Measurements from ENCODE around the gene GSG1L. TPM values are rescaled to one million over a fixed set of nuclear protein-coding genes. Genes with fewer than 3 reads are reported as not detected.
"Not testable (repeated sequence)": the region's sequence is repeated elsewhere in the genome, so short reads cannot be mapped to it uniquely, and the experiment has no call there.

Gene GSG1L
- polyA plus RNA-seq, 1 donor, result 3.2 TPM

- DNase-seq, result no peak
Measured at GRCh38 chr16:27980076-27980775, 83.3 kb downstream of the GSG1L start.

DNA sequence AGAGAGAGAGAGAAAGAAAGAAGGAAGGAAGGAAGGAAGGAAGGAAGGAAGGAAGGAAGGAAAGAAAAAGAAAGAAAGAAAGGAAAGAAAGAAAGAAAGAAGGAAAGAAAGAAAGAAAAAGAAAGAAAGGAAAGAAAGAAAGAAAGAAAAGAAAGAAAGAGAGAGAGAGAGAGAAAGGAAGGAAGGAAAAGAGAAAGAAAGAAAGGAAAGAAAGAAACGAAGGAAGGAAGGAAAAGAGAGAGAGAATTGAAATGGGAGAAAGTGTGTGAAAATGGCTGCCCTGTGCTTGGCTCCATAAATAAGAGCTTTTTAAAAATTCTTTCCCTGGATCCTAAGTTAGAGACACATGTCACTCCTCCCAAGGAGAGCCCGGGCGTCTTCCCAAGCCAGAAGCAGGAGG lies 83.8 kb downstream of the GSG1L start:
- DNase-seq, result not testable (repeated sequence)

- DNase-seq, result no peak
Measured at GRCh38 chr16:27978876-27979275, 84.6 kb downstream of the GSG1L start.

- DNase-seq, result peak; percentile 37
Measured at GRCh38 chr16:27977966-27978365, 85.5 kb downstream of the GSG1L start.

GRCh38 chr16:27976990-27977389 lies 86.5 kb downstream of the GSG1L start:
- no peak for DNase-seq

DNA sequence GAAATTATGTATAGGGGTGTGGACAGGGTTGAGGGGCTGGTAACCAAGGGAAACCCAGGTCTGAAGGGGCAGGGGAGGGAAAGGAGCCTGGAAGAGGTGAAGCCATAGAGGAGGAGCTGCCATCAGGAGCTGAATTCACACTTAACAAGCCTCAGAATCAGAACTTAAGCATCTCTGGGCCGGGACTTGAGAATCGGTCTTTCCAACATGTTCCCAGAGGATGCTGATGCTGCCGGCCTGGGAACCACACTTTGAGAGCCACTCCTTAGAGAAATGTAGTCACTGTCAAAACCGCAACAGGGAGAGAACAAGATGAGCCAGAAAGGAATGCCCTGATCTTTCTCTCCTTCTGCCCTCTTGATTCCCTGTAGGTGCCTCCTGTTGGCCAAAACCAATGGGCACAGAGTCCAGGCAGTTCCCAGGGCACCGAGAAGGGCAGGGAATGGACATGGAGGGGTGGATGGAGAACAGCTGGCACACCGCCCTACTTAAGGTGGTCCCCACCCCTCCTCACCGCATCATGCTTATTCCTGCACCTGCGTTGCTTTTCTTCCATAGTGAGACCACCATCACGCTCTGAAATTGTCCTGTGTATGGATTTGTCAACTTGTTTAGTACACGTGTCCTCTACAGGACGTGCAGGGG lies 88.5 kb downstream of the GSG1L start:
- DNase-seq, result no peak

- no peak for DNase-seq
Measured at GRCh38 chr16:27973678-27974077, 89.8 kb downstream of the GSG1L start.

- peak; percentile 23 for DNase-seq
Measured at GRCh38 chr16:27972500-27972899, 91.0 kb downstream of the GSG1L start.

DNA sequence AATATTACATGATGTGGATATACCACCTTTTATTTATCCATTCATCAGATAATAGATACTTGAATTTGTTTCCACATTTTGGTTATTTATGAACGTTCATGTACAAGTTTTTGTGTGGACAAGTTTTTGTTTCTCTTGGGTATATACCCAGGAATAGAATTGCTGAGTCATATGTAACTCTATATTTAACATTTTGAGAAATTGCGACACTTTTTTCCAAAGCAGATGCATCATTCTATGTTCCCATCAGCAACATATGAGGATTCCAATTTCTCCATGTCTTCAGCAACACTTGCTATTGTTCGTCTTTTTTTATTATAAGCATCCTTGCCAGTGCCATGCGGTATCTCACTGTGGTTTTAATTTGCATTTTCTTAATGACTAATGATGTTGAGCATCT lies 93.9 kb downstream of the GSG1L start:
- no peak for DNase-seq

- DNase-seq, result no peak
Measured at GRCh38 chr16:27967169-27967568, 96.3 kb downstream of the GSG1L start.

DNA sequence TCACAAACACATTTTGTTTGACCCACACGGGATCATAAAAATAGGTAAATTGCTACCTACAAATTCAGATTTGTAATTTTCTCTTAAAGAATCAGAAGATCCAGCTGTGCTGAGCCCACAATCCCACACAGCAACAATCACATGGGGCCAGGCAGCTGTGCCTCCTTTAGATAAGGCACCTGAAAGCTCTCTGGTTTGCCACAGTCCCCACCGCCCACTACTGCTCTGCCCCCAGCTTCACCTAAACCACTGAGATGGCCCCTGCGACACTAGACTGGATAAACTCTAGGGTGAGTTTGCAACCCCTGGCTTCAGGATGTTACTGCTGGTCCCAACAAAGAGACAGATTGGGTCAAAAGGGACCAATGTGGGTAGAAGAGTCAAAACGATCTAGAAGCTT lies 96.8 kb downstream of the GSG1L start:
- no peak for DNase-seq

DNA sequence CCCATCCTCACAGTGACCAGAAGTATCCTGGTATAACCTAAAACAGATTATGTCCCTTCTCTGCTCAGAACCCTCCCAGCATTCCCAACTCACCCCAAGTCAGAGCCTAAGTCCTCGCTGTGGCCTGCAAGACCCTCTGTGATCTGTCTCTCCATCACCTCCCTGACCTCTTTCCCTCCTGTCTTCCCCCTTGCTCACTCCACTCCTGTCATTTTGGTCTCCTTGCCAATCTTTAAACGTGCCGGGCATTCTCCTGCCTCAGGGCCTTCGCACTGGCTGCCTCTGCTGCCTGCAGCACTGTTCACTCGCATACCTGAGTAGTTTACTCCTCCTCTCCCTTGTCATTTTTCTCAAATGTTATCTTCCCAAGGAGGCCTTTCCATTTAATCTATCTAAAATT lies 97.7 kb downstream of the GSG1L start:
- no peak for DNase-seq

- no peak for DNase-seq
Measured at GRCh38 chr16:27963471-27963965, 100.0 kb downstream of the GSG1L start.

- DNase-seq, result no peak
Measured at GRCh38 chr16:27962197-27962596, 101.3 kb downstream of the GSG1L start.

DNA sequence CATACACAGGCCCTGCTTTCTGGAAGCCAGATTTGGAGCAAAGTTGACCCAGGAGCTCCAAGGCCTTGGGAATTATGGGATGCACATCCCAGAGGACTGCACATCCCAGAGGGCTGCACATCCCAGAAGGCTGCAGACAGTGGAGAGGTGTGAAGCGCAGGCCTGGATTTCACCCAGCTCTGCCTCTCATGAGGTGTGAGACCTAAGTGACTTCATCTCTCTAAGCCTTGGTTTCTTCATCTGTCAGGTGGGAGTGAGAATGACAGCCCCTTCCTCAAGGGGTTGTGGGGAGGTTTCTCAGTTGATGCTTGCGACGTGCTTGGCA lies 102.3 kb downstream of the GSG1L start:
- no peak for DNase-seq

GRCh38 chr16:27960619-27961295 lies 102.8 kb downstream of the GSG1L start:
- no peak for DNase-seq

- DNase-seq, result no peak
Measured at GRCh38 chr16:27959914-27960313, 103.6 kb downstream of the GSG1L start.

DNA sequence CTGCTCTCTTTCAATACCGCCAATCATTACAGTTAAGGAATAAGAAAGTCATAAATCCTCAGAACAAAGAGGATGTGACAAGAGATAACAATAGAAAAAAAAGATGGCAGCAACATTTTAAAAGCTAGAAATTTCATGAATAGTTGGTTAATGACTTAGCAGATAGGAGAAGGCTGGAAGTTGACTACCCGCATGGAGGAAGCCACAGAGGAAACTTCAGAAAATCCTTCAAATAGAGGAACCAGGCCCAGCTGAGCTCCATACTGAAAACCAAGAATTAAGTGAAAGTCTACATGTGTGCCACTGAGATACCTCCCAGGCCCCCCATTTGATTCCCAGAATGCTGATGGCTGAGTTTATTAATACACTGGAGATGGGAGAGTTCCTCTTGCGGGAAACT lies 109.3 kb downstream of the GSG1L start:
- no peak for DNase-seq

- DNase-seq, result no peak
Measured at GRCh38 chr16:27952811-27953210, 110.7 kb downstream of the GSG1L start.

DNA sequence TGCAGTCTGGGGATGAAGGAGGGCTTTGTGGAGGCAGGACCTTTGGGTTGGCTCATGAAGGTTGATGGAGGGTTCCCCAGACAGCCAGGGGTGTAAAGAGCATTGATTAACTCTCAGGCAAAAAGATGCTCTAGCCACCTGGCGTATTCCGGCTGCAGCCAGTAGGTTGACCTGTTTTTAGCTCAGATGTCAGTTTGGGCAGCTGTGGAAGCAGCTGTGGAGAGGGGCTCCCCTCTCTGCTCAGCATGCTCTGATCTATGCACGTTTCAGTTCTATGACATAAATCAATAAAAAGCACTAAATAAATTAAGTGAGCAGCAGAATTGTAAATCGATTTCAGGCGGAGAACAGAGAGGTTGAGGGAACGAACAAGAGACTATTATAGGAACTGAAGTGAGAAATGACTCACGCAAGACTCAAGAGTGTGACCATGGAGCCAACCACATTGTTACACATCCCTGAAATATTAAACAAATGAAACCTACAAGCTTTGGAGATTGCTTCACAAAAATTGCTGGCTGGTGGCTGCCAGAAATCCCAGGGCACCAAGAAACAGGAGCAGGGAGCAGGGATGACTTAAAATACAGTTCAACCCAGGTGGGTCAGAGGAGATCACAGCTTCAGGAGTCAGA lies 111.9 kb downstream of the GSG1L start:
- DNase-seq, result no peak

GRCh38 chr16:27950206-27950887 lies 113.2 kb downstream of the GSG1L start:
- DNase-seq, result no peak

DNA sequence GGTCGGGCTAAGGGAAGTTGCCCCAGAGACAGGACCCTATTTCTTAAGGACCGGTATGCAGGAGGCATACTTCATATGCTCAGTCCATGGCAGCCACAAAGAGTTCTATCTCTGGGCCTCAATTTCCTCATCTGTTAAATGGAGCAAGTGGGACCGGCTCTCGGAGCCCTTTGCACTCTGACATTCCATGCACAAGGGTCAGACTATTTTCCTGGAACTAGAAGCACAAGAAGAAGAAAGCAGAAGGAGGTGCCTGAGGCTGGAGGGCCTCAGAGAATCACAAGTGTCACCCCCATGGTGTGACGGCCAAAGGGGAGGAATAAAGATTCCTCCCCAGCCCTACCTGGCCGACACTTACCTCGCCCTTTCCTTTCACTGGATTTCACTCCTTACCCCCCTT lies 115.8 kb downstream of the GSG1L start:
- DNase-seq, result no peak
